ENCODE data around the gene HCAR2.
"Not testable (repeated sequence)": the region's sequence is repeated elsewhere in the genome, so short reads cannot be mapped to it uniquely, and the experiment has no call there.

Gene HCAR2

GRCh38 chr12:122726080-122726558 is 23.0 kb upstream of the HCAR2 start:
- TF ChIP-seq CTCF (IDR thresholded peaks at IDR 0.05; ENCODE audit: borderline replicate concordance, insufficient read depth, low read depth, low read length): no peak
- H3K4me3 ChIP-seq (ENCODE audit: low read depth, low read length): no peak overlapping the region

- H3K4me3 ChIP-seq (ENCODE audit: low read depth, low read length): no peak overlapping the region
- no peak for TF ChIP-seq CTCF (IDR thresholded peaks at IDR 0.05; ENCODE audit: borderline replicate concordance, insufficient read depth, low read depth, low read length)
Measured at GRCh38 chr12:122725452-122726079, 22.4 kb upstream of the HCAR2 start.

- no peak overlapping the region for H3K4me3 ChIP-seq (ENCODE audit: low read depth, low read length)
- TF ChIP-seq CTCF (IDR thresholded peaks at IDR 0.05; ENCODE audit: borderline replicate concordance, insufficient read depth, low read depth, low read length): no peak
Measured at GRCh38 chr12:122724641-122725243, 21.6 kb upstream of the HCAR2 start.

GRCh38 chr12:122722387-122722786 is 19.2 kb upstream of the HCAR2 start:
- H3K4me3 ChIP-seq (ENCODE audit: low read depth, low read length): no peak overlapping the region
- no peak for TF ChIP-seq CTCF (IDR thresholded peaks at IDR 0.05; ENCODE audit: borderline replicate concordance, insufficient read depth, low read depth, low read length)

- H3K4me3 ChIP-seq (ENCODE audit: low read depth, low read length): no peak overlapping the region
- no peak for TF ChIP-seq CTCF (IDR thresholded peaks at IDR 0.05; ENCODE audit: borderline replicate concordance, insufficient read depth, low read depth, low read length)
Measured at GRCh38 chr12:122721057-122721545, 17.9 kb upstream of the HCAR2 start.

- not testable (repeated sequence) for H3K4me3 ChIP-seq (ENCODE audit: low read depth, low read length)
Measured at GRCh38 chr12:122716658-122717057, 13.5 kb upstream of the HCAR2 start, which contains the start of gene HCAR3. TSS of gene HCAR3 (minus strand) at chr12:122716811. CDS start at chr12:122716737, 74 bp downstream.

- not testable (repeated sequence) for H3K4me3 ChIP-seq (ENCODE audit: low read depth, low read length)
Measured at GRCh38 chr12:122715211-122715610, 12.1 kb upstream of the HCAR2 start.

- H3K4me3 ChIP-seq (ENCODE audit: low read depth, low read length): not testable (repeated sequence)
Measured at GRCh38 chr12:122713491-122714188, 10.5 kb upstream of the HCAR2 start.

GRCh38 chr12:122711266-122711665 is 8.1 kb upstream of the HCAR2 start:
- not testable (repeated sequence) for H3K4me3 ChIP-seq (ENCODE audit: low read depth, low read length)

GRCh38 chr12:122710341-122710740 is 7.2 kb upstream of the HCAR2 start:
- H3K4me3 ChIP-seq (ENCODE audit: low read depth, low read length): not testable (repeated sequence)

- not testable (repeated sequence) for H3K4me3 ChIP-seq (ENCODE audit: low read depth, low read length)
Measured at GRCh38 chr12:122709287-122709686, 6.1 kb upstream of the HCAR2 start.

GRCh38 chr12:122703841-122704240 is 684 bp upstream of the HCAR2 start:
- not testable (repeated sequence) for H3K4me3 ChIP-seq (ENCODE audit: low read depth, low read length)

- not testable (repeated sequence) for H3K4me3 ChIP-seq (ENCODE audit: low read depth, low read length)
Measured at GRCh38 chr12:122701481-122701880, 1.7 kb downstream of the HCAR2 start.

All from GM12875 (cell line).